ENCODE measurements around the gene SEC31A.

Gene SEC31A

DNA sequence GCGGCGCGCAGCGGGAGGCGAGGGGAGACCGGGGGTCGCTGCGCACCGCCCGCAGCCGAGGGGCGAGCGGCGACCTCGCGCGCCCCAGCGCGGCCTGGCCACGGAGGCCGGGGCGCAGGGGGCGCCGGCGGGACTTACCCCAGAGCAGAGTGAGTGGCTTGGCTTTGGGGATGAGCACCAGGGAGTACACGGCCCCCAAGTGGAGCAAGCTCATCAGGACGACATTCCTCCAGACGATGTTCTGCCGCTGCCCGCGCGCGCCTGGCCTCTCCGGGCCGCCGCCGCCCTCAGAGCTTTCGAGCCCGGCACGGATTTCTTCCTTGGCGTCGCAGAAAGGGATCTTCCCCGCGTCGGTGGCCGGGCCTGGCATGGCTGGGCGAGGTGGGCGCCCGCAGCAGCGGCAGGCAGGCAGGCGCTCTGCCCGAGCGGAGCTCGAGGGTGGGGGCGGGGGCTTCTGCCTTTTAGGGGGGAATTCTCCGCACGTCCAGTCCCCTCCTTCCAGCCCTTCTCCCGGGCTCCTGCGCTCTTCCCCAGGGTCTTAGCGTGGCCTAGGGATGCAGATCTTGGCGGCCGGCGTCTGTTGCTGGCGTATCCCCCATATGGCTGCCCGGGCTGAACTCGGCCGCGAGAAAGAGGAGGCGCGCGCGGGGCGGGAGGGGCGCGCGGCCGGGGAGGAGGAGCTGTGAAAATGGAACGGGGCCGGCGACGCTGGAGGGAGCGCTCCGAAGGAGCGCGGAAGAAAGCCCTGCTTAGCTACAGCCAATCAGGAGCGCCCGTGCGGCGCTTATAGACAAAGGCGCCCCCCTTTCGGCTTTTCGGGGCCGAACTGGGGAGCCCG is 92.6 kb downstream of the SEC31A start, which contains the start of gene SCD5:
SCD5 (minus strand) TSS at position 629 of the 838 bp plus-strand sequence; CDS start at position 370, 259 bp downstream.
- TF ChIP-seq, protein P1, sequence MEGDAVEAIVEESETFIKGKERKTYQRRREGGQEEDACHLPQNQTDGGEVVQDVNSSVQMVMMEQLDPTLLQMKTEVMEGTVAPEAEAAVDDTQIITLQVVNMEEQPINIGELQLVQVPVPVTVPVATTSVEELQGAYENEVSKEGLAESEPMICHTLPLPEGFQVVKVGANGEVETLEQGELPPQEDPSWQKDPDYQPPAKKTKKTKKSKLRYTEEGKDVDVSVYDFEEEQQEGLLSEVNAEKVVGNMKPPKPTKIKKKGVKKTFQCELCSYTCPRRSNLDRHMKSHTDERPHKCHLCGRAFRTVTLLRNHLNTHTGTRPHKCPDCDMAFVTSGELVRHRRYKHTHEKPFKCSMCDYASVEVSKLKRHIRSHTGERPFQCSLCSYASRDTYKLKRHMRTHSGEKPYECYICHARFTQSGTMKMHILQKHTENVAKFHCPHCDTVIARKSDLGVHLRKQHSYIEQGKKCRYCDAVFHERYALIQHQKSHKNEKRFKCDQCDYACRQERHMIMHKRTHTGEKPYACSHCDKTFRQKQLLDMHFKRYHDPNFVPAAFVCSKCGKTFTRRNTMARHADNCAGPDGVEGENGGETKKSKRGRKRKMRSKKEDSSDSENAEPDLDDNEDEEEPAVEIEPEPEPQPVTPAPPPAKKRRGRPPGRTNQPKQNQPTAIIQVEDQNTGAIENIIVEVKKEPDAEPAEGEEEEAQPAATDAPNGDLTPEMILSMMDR (IDR thresholded peaks at IDR 0.05): no peak
- no peak for DNase-seq (ENCODE audit: low spot score)
- peak within 1 kb of the TSS in 1 of 2 donors; percentile 67 for H3K27ac ChIP-seq
- peak within 1 kb of the TSS; percentile 91 for H3K4me3 ChIP-seq

DNA sequence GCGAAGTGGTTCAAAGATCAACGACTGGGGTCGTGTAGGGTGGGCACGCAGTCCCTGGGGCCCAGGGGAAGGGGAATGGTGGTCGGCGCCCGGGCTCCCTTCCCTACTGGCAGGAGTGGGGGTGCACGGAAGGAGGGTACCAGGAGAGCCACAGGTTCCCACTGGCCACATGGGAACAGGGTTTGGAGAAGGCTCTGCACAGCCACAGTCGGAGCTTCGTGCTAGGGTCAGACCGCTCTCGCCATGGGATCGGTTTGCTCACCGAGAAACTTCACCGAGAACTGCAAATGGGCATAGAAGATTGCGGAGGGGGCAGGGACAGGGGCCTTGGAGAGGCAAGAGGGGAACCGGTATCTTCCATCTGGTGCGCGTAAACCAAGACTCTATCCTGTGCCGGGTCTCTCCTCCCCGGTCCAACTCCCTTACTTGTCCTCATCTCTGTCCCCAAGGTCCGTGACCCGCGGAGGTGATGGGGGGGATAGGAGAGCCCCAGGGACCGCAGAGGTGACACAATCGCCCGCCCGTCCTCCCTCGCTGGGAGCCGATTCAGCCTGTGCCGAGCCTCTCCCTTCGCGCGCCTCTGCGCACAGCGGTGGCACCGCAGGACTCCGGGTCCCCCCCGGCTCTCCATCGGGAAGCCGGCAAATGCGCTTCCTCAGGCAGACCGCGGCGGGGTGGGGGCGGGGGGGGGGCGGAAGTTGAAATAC is 93.4 kb downstream of the SEC31A start:
- DNase-seq (ENCODE audit: low spot score): no peak

DNA sequence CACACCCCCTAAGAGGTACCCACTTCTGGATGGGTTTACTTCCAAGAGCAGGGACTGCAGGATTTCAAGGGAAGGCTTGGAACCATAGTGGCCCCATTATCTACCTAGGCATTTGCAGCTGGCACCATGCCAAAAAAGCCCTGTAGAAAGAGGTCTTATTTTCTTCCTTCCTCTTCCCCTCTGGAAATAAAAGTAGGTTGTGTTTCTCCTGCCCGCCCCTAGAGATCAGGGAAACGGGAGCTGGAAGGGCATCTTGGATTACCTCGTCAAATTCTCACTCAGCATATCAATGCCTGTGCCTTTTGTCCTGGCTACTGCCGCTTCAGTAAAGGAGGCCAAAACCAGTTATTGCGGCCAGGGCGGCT is 93.9 kb downstream of the SEC31A start:
- TF ChIP-seq, protein P1 (IDR thresholded peaks at IDR 0.05): no peak
- no peak for DNase-seq (ENCODE audit: low spot score)
- Histone ChIP-seq H3K4me3 (peak overlapping the region; percentile 91), H3K27ac (peak overlapping the region in 1 of 2 donors; percentile 67)

More for the DNA sequence above, 93.4 kb downstream of the SEC31A start:
- TF ChIP-seq, protein P1 (IDR thresholded peaks at IDR 0.05): no peak
- H3K4me3 ChIP-seq: peak overlapping the region; percentile 91
- peak overlapping the region in 1 of 2 donors; percentile 67 for H3K27ac ChIP-seq

DNA sequence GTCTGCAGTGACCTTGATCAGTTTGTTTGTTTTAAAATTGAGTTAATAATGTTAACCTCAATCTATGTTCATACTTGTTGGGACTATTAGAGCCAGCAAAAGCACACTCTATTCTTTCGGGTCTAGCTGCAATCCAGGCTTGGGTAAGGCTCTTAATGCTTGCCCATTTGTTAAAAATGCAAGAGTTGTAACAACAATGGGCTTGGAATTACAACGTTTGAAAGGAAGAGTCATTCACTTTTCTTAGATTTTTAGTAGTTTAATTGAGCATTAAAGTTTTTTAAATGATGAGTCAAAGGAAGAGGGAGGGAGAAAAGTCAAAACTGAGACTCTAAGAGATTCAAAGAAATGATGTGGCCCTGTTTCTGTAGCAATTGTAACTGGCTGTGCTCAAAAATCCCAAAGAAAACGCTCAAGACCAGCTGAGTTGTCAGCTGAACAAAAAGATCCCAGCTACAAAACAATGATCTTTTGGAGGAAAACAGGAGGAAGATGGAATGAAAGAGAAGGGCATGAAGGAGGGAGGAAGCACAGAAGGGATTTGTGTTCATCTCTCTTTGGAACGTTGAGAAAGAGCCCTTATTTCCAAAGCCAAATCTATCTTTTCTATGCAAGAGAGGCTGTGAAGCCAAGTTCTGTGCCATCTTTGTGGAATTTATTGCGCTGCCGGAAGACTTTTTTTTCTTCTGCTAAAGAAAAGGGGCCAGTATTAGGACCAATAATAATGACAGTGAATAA is 97.9 kb downstream of the SEC31A start:
- no peak overlapping the region for H3K27ac ChIP-seq
- TF ChIP-seq, protein P1 (IDR thresholded peaks at IDR 0.05): no peak
- peak; percentile 2 for DNase-seq (ENCODE audit: low spot score)
- no peak overlapping the region for H3K4me3 ChIP-seq

DNA sequence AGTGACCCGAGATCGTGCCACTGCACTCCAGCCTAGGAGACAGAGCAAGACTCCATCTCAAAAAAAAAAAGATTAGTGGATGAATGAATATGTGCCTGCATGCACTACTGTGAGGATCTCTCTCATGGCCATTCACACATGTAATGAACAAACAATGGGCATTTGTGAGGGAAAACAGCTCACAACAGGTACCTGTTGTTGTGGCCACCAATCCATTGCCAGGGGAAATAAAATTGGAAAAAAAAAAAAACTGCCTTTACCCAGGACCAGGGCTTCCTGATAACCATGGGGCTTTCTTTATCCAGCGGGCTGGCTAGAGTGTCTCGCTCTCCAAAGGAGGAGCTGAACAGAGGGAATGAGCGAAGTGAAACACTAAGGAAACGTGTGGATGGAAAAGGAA is 99.8 kb downstream of the SEC31A start:
- Histone ChIP-seq H3K4me3 (no peak overlapping the region), H3K27ac (no peak overlapping the region)
- DNase-seq (ENCODE audit: low spot score): no peak
- TF ChIP-seq, protein P1 (IDR thresholded peaks at IDR 0.05): no peak

DNA sequence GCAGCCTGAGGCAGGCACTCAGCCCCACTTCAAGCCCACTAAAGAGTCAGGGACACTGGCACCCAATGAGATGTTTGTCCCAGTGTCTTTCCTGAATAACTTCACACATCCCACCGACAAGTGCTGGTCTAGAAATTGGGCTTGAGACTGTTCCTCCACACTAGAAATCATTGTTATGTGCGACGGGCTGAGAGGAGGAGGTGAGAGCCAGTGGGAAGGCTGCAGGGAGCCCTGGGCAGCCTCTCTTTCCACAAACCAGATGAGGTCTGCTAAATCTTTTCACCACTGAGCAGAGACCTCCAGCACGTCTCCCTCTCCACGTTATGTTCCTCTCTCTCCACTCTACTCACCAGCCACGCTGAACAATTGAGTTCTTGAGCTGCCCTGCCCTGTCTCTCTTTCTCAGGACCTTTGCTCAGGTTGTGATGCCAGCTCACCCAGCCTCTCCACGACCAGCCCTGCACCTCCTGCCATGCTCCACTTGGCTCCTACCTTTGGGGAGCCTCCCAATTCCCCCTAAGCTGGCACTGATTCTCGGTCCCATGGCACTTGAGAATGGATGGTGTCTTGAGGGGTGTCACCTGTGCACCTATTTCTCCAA is 100.8 kb downstream of the SEC31A start:
- Histone ChIP-seq H3K27ac (no peak overlapping the region), H3K4me3 (no peak overlapping the region)
- TF ChIP-seq, protein P1 (IDR thresholded peaks at IDR 0.05): no peak
- DNase-seq (ENCODE audit: low spot score): no peak
